ENCODE measurements around the gene GRK6.

- TF ChIP-seq CTCF (IDR thresholded peaks at IDR 0.05) (no peak), POLR2AphosphoS5 (IDR thresholded peaks at IDR 0.05; ENCODE audit: insufficient read depth in 1 of 2, low read depth in 1 of 2) (no peak), POLR2A (IDR thresholded peaks at IDR 0.05) (no peak)
Measured at GRCh38 chr5:177491983-177492746, 65.7 kb downstream of the GRK6 start.

All from vagina (tissue), 2 donors.